HL-60 (cell line): ENCODE measurements around the gene MORC3.

Source experiments
- DNase-seq, 2 experiments: peaks; one replicate each; pipeline ENCODE4 v3.0.0-alpha.2; 2010 to 2020; ENCODE audit warnings: low read depth in 1 of 2, low spot score in 1 of 2
- H3K27ac ChIP-seq: fragments of 250-450 bp; sonication (Bioruptor Pico); replicated peaks from 2 replicates; pipeline ENCODE4 v1.5.1; 2020; ENCODE audit warnings: mild to moderate bottlenecking, moderate library complexity
- H3K27me3 ChIP-seq: fragments of 250-450 bp; sonication (Bioruptor Pico); 2 replicates; pipeline ENCODE4 v1.5.1; 2021; ENCODE audit warnings: mild to moderate bottlenecking, moderate library complexity; ENCODE audit not compliant: insufficient read depth, poor library complexity, severe bottlenecking
- H3K4me3 ChIP-seq: replicated peaks from 2 replicates; pipeline ENCODE4 v1.5.1; 2011; ENCODE audit warnings: mild to moderate bottlenecking, control low read depth, low read length; ENCODE audit not compliant: insufficient read depth
- CTCF ChIP-seq: IDR thresholded peaks from one replicate; pipeline ENCODE4 v1.5.1; 2011; ENCODE audit warnings: low read length, control low read depth, inconsistent platforms; ENCODE audit not compliant: insufficient read depth
- GABPA ChIP-seq: IDR thresholded peaks from 2 replicates; pipeline ENCODE4 v1.6.1; 2012; ENCODE audit warnings: low read depth
- POLR2AphosphoS5 ChIP-seq: IDR thresholded peaks from 2 replicates; pipeline ENCODE4 v1.6.1; 2012; ENCODE audit warnings: low read depth
- REST ChIP-seq: IDR thresholded peaks from 2 replicates; pipeline ENCODE4 v1.6.1; 2012; ENCODE audit warnings: low read depth; ENCODE audit not compliant: insufficient replicate concordance
- SPI1 ChIP-seq: IDR thresholded peaks from 2 replicates; pipeline ENCODE4 v1.6.1; 2012; ENCODE audit warnings: low read depth, mild to moderate bottlenecking, borderline replicate concordance

MORC3 gene

GRCh38 chr21:36375994-36376393, 56.0 kb downstream of the MORC3 start:
- TF ChIP-seq GABPA = no peak
- TF ChIP-seq SPI1 = no peak
- TF ChIP-seq CTCF = no peak
- no peak for TF ChIP-seq REST
- no peak for TF ChIP-seq POLR2AphosphoS5
- no peak overlapping the region for H3K27ac ChIP-seq
- H3K4me3 ChIP-seq = no peak overlapping the region
- no peak for DNase-seq
- no peaks in the 10 kb centered on the region for H3K27me3 ChIP-seq

- Histone ChIP-seq H3K4me3 (no peak overlapping the region), H3K27me3 (no peaks in the 10 kb centered on the region), H3K27ac (no peak overlapping the region)
- DNase-seq = no peak
- TF ChIP-seq CTCF (no peak), POLR2AphosphoS5 (no peak), REST (no peak), GABPA (no peak), SPI1 (no peak)
Measured at GRCh38 chr21:36377391-36377842, 57.4 kb downstream of the MORC3 start.

GRCh38 chr21:36379251-36379650, 59.3 kb downstream of the MORC3 start:
- TF ChIP-seq REST (no peak), SPI1 (no peak), GABPA (no peak), POLR2AphosphoS5 (no peak), CTCF (no peak)
- DNase-seq = no peak
- H3K4me3 ChIP-seq = no peak overlapping the region
- no peak overlapping the region for H3K27ac ChIP-seq
- no peaks in the 10 kb centered on the region for H3K27me3 ChIP-seq
